Measurements from ENCODE around the gene HAND1. TPM values are rescaled to one million over a fixed set of nuclear protein-coding genes. Genes with fewer than 3 reads are reported as not detected.
"Not testable (repeated sequence)": the region's sequence is repeated elsewhere in the genome, so short reads cannot be mapped to it uniquely, and the experiment has no call there.

Gene HAND1
- total and polyA plus RNA-seq, 2 experiments from 2014 or later: 66.0 to 68.9 TPM

GRCh38 chr5:154518438-154518867 lies 40.4 kb upstream of the HAND1 start:
- TF ChIP-seq CTCF (IDR thresholded peaks at IDR 0.05; ENCODE audit: low read depth, low read length): no peak
- H3K4me1 ChIP-seq (ENCODE audit: low read depth): peaks cover 50% of the 10 kb centered on the region
- H3K36me3 ChIP-seq: no peaks in the 10 kb centered on the region
- no peak for DNase-seq (ENCODE audit: low read depth in 1 of 2, low spot score in 1 of 2)
- H3K4me3 ChIP-seq: no peak overlapping the region
- no peaks in the 10 kb centered on the region for H3K27me3 ChIP-seq
- H3K9me3 ChIP-seq (ENCODE audit: low read depth): no peaks in the 10 kb centered on the region
- H3K27ac ChIP-seq: no peak overlapping the region

- H3K9me3 ChIP-seq (ENCODE audit: low read depth): no peaks in the 10 kb centered on the region
- H3K27ac ChIP-seq: no peak overlapping the region
- peaks cover 44% of the 10 kb centered on the region for H3K4me1 ChIP-seq (ENCODE audit: low read depth)
- TF ChIP-seq CTCF (IDR thresholded peaks at IDR 0.05; ENCODE audit: low read depth, low read length): no peak
- no peak overlapping the region for H3K4me3 ChIP-seq
- no peak for DNase-seq (ENCODE audit: low read depth in 1 of 2, low spot score in 1 of 2)
- H3K27me3 ChIP-seq: no peaks in the 10 kb centered on the region
- no peaks in the 10 kb centered on the region for H3K36me3 ChIP-seq
These were observed 39.9 kb upstream of the HAND1 start for GRCh38 chr5:154517810-154518437.

- no peak overlapping the region for H3K4me3 ChIP-seq
- DNase-seq (ENCODE audit: low read depth in 1 of 2, low spot score in 1 of 2): no peak
- H3K36me3 ChIP-seq: no peaks in the 10 kb centered on the region
- H3K27me3 ChIP-seq: no peaks in the 10 kb centered on the region
- H3K27ac ChIP-seq: no peak overlapping the region
- no peak for TF ChIP-seq CTCF (IDR thresholded peaks at IDR 0.05; ENCODE audit: low read depth, low read length)
- no peaks in the 10 kb centered on the region for H3K9me3 ChIP-seq (ENCODE audit: low read depth)
- peaks cover 40% of the 10 kb centered on the region for H3K4me1 ChIP-seq (ENCODE audit: low read depth)
These were observed 39.2 kb upstream of the HAND1 start for GRCh38 chr5:154517181-154517580.

DNA sequence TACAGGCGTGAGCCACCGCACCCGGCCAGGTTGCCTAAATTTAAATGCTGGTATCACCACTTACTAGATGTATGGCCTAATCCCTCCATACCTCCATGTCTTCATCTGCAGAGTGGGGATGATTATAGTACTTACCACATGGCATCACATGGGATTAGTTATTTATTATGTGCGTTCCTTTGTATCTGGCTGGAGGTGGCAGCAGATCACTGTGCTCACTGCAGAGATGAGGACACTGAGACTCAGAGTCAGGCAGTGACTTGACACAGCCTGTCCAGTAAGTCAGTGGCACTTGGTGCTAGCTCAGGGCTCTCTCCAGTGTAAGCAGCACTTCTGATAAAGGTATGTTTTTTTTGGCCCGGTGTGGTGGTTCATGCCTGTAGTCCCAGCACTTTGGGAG lies 38.4 kb upstream of the HAND1 start:
- Histone ChIP-seq H3K9me3 (ENCODE audit: low read depth) (no peaks in the 10 kb centered on the region), H3K27ac (no peak overlapping the region), H3K4me1 (ENCODE audit: low read depth) (peaks cover 37% of the 10 kb centered on the region), H3K4me3 (no peak overlapping the region), H3K36me3 (no peaks in the 10 kb centered on the region), H3K27me3 (no peaks in the 10 kb centered on the region)
- DNase-seq (ENCODE audit: low read depth in 1 of 2, low spot score in 1 of 2): no peak
- TF ChIP-seq CTCF (IDR thresholded peaks at IDR 0.05; ENCODE audit: low read depth, low read length): no peak

DNA sequence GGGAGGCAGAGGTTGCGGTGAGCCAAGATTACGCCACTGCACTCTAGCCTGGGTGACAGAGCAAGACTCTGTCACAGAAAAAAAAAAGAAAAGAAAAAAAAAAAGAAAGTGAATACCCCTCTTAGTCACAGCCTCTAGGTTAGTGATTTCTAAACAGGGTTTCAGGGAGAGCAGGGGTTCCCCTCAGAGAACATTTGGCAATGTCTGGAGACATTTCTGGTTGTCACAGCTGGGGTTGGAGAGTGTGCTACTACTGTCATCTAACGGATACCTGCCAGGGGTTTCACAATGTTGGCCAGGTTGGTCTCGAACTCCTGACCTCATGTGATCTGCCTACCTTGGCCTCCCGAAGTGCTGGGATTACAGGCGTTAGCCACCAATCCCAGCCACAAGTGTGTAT lies 37.5 kb upstream of the HAND1 start:
- not testable (repeated sequence) for H3K36me3 ChIP-seq; DNase-seq (ENCODE audit: low read depth in 1 of 2, low spot score in 1 of 2); H3K27ac ChIP-seq; H3K9me3 ChIP-seq (ENCODE audit: low read depth); H3K4me3 ChIP-seq; H3K27me3 ChIP-seq
- H3K4me1 ChIP-seq (ENCODE audit: low read depth): peaks cover 29% of the 10 kb centered on the region

DNA sequence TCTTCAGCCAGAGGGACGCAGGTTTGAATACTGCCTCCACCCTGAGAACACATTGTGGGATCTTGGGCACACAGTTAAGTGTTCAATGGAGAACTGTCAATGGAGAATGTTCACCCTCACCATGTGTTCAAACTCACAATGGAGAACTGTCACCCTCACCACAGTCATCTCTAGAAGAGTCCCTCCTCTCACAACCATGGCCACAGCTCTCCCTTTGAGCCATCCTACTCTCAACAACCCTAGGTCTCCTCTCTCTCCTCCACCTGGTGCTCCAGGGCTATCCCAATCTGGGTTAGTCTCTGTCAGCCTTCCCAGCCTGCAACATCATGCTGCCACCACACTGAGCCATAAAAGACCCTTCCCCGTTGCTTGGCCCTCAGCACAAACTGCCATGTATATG lies 36.3 kb upstream of the HAND1 start:
- H3K27ac ChIP-seq: no peak overlapping the region
- peaks cover 17% of the 10 kb centered on the region for H3K4me1 ChIP-seq (ENCODE audit: low read depth)
- DNase-seq (ENCODE audit: low read depth in 1 of 2, low spot score in 1 of 2): no peak
- no peaks in the 10 kb centered on the region for H3K36me3 ChIP-seq
- no peaks in the 10 kb centered on the region for H3K9me3 ChIP-seq (ENCODE audit: low read depth)
- no peak overlapping the region for H3K4me3 ChIP-seq
- TF ChIP-seq CTCF (IDR thresholded peaks at IDR 0.05; ENCODE audit: low read depth, low read length): no peak
- no peaks in the 10 kb centered on the region for H3K27me3 ChIP-seq
